AG04449 (cell line): ENCODE results near the gene PRKAG2.
"Not testable (repeated sequence)": the region's sequence is repeated elsewhere in the genome, so short reads cannot be mapped to it uniquely, and the experiment has no call there.

Experiments used
- CTCF ChIA-PET: fragments of 350-600 bp; formaldehyde crosslinking; extraction: SDS; loops from one replicate; lab custom pipeline; 2021; ENCODE audit warnings: antibody characterized with exemption; lab: Yijun Ruan, JAX
- POLR2A ChIA-PET: fragments of 400-600, 350-600 bp; formaldehyde crosslinking; extraction: SDS; loops from one replicate; lab custom pipeline; 2020; ENCODE audit warnings: antibody characterized with exemption, inconsistent platforms; lab: Yijun Ruan, JAX
- DNase-seq: peaks from one replicate; pipeline ENCODE4 v3.0.0-alpha.2; 2010; ENCODE audit warnings: low read depth, low spot score
- H3K4me3 ChIP-seq: 2 replicates; pipeline ENCODE4 v1.5.1; 2011; ENCODE audit warnings: low read depth, mild to moderate bottlenecking, control low read depth, low read length
- TF ChIP-seq, protein P1 (sequence below): IDR thresholded peaks from one replicate; pipeline ENCODE4 v1.5.1; 2011; ENCODE audit warnings: mild to moderate bottlenecking, moderate library complexity, low read length, control low read depth, inconsistent platforms; ENCODE audit not compliant: insufficient read depth; ENCODE audit errors: missing control alignments

PRKAG2 gene

DNA sequence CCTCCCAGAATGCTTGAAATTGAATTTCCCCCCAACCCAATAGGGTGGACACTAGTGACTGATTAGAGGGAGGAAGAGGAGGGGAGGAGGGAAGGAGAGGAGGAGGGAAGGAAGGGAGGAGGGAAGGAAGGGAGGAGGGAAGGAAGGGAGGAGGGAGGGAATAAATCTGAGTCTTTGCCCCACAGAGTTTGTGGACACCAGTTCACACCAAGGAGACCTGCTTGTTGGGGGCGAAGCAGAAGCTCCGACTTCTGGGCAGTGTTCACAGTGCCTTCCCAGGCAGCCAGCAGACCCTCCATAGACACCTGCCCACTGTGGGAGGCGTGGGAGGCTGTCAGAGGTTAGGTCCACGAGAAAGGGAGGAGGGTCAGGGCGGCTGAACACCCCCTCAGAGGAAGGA, 44.8 kb downstream of the PRKAG2 start:
- no peak for DNase-seq
- POLR2A ChIA-PET = no interaction called here
- CTCF ChIA-PET = no interaction called here
- TF ChIP-seq, protein P1, sequence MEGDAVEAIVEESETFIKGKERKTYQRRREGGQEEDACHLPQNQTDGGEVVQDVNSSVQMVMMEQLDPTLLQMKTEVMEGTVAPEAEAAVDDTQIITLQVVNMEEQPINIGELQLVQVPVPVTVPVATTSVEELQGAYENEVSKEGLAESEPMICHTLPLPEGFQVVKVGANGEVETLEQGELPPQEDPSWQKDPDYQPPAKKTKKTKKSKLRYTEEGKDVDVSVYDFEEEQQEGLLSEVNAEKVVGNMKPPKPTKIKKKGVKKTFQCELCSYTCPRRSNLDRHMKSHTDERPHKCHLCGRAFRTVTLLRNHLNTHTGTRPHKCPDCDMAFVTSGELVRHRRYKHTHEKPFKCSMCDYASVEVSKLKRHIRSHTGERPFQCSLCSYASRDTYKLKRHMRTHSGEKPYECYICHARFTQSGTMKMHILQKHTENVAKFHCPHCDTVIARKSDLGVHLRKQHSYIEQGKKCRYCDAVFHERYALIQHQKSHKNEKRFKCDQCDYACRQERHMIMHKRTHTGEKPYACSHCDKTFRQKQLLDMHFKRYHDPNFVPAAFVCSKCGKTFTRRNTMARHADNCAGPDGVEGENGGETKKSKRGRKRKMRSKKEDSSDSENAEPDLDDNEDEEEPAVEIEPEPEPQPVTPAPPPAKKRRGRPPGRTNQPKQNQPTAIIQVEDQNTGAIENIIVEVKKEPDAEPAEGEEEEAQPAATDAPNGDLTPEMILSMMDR = no peak
- no peak overlapping the region for H3K4me3 ChIP-seq

GRCh38 chr7:151831606-151832005, 45.3 kb downstream of the PRKAG2 start:
- no peak overlapping the region for H3K4me3 ChIP-seq
- DNase-seq = no peak
- TF ChIP-seq, protein P1 = no peak
- ChIA-PET POLR2A (no interaction called here), CTCF (no interaction called here)

DNA sequence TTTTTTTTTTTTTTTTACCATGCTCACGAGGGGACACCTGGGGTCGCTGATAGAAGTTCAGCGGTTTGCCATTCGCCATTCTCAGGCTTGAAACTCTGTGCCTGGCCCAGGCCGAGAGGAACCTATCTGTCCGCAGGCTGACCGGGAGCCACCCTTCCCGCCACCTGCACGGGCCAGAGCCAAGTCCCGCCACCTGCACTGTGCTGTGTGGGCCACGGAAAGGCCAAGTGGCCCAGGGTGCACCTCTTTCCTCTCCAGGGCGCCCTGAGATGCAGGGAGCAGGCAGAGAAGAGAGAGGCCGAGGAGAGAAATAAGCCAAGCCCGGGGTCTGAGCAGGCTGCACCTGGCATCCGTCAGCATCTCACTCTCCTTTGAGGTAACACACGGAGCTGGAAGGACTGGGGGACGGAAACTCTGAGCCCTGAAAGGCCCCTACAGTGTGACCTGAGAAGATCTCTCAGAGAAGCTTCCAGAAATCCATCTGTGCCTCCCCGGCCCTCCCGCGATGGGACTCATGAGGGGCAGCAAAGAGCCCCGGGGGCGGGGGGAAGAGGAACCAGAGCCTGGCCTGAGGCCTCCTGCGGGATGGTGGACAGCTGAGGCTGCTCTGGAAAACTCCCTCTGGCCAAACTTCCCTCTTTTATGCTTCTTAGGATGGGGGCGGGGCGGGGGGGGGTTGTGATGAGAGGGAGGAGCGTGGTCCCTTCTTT, 46.6 kb downstream of the PRKAG2 start:
- no peak overlapping the region for H3K4me3 ChIP-seq
- DNase-seq = no peak
- POLR2A ChIA-PET = no interaction called here

GRCh38 chr7:151829707-151830106, 47.2 kb downstream of the PRKAG2 start:
- no peak for DNase-seq
- CTCF ChIA-PET = no interaction called here
- TF ChIP-seq, protein P1 = no peak

More for the DNA sequence above, 46.6 kb downstream of the PRKAG2 start:
- TF ChIP-seq, protein P1 = no peak
- CTCF ChIA-PET = interaction anchor here (0.6 kb wide), 1 partner anchor 13 kb away, joined by 3 read pairs; no protein-coding TSS in a partner anchor

GRCh38 chr7:151827620-151828019, 49.3 kb downstream of the PRKAG2 start:
- TF ChIP-seq, protein P1 = no peak
- no peak for DNase-seq
- ChIA-PET CTCF (no interaction called here), POLR2A (no interaction called here)
- H3K4me3 ChIP-seq = no peak overlapping the region

More at GRCh38 chr7:151829707-151830106, 47.2 kb downstream of the PRKAG2 start:
- POLR2A ChIA-PET = no interaction called here
- no peak overlapping the region for H3K4me3 ChIP-seq

DNA sequence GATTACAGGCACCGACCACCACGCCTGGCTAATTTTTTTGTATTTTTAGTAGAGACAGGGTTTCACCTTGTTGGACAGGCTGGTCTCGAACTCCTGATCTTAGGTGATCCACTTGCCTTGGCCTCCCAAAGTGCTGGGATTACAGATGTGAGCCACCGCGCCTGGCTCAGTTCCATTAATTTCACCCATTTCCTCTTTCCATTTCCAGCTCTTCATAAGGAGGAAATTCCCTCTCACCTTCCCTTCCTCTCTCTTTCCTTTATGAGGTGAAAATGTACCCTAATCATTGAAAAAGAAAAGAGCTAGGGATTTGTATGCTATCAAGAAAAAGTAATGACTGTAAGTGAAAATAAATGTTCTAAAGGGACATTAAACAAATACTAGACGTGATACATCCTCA, 50.6 kb downstream of the PRKAG2 start:
- POLR2A ChIA-PET, CTCF ChIA-PET, DNase-seq, H3K4me3 ChIP-seq: not testable (repeated sequence)

- TF ChIP-seq, protein P1 = no peak
- ChIA-PET CTCF (no interaction called here), POLR2A (no interaction called here)
- DNase-seq = no peak
- no peak overlapping the region for H3K4me3 ChIP-seq
Observed at GRCh38 chr7:151825721-151826120, 51.2 kb downstream of the PRKAG2 start.
